Tracheal epithelial cell (primary cell): ENCODE results near the gene NKAPD1. TPM values are rescaled to one million over a fixed set of nuclear protein-coding genes. Genes with fewer than 3 reads are reported as not detected.

ENCODE experiments used
- total RNA-seq: library from RNA; depleted of rRNA; stranded (reverse); fragments of >200 nt; gene quantifications from 2 replicates; pipeline ENCODE4 v1.2.1, GENCODE V29; 2014

NKAPD1 gene, protein sequence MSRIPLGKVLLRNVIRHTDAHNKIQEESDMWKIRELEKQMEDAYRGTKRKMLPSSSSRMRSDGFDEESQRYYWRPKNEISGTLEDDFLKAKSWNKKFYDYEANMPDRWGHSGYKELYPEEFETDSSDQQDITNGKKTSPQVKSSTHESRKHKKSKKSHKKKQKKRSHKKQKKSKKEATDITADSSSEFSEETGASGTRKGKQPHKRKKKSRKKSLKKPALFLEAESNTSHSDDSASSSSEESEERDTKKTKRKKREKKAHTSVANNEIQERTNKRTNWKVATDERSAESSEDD
- 17.8 and 24.3 TPM in 2 replicates for total RNA-seq

DNA sequence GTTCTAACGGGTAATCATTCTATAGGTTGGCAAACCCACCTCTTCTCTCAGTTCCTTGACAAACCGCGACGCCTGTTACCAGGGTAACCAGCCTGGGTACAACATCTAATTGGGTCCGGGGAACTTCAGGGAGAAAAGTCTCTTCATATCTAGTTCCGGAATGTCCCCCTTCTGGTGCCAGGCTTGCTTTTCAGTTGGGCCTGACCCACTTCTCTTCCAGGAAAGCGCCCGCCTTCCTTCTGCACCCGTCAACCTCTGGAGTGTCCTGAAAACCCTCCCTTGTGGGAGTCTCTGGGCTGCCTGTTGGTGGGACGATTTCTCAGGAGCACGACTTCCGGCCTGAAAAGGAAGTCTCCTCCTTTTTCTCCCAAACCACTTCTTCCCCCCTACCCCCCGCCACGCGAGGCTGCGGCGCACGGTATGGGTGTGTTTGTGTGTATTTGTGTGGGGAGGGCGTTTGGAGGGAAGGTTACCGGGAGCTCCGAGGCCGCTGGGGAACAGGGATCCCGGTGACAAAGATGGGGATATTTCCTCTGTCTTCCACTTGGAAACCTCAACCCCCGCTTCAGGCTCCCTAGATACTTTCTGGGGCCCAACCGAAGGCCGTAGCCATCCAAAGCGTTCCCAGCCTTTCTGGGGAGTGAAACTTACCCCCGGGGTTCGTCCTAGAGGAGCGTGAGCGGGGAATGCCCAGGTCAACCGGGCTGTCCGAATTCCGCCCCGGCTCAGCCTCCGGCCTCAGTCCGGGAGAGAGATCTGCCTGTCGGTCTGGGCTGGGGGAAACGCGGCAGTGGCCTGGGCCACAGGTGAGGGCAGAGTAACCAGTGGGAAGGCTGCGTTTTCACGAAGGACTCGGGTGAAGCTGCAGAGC is at the start of gene NKAPD1, which contains the start of gene PIH1D2:
Gene NKAPD1, plus strand, starts transcription at position 359 of the 871 bp plus-strand sequence. CDS start 1,276 bp downstream, outside the sequence.
Gene PIH1D2, minus strand, starts transcription at position 77 of the 871 bp plus-strand sequence. CDS start 843 bp downstream, outside the sequence.

DNA sequence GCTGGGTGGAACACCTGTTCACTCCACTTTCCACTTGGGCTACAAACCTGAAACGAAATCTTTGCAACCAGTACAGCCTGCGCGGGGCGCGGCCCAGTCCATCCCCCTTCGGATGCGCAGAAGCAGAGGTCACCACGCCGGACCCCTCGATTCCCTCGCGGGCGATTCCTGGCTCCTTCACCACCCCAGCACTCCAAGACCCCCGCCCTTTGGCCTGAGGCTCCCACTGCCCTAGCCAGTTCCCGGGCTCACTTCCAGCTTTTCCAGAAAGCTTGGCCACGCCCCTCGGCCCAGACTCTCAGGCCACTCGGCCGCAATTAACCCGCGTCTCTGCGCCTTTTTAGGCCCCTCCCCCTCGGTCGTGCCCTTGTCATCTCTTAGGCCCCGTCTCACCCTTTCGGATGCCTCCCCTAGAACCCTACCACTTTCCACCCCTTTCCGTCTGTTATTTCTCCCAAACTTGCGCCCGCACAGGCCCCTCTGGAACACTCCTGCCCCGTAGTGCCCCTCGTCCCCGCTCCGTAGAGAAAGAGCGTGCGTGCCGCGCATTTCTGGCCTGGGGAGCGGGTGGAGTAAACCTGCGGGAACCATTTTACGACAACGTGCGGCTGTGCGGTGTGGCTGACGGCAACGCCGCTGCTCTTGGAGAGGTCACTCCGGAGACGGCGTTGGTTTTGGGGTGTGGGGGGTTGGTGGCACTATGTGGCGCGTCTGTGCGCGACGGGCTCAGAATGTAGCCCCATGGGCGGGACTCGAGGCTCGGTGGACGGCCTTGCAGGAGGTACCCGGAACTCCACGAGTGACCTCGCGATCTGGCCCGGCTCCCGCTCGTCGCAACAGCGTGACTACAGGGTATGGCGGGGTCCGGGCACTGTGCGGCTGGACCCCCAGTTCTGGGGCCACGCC is 49.1 kb upstream of the NKAPD1 start, which contains the start of gene DLAT:
Gene DLAT, plus strand, starts transcription at position 636 of the 906 bp plus-strand sequence. Its CDS starts 65 bp downstream, at position 701.

DNA sequence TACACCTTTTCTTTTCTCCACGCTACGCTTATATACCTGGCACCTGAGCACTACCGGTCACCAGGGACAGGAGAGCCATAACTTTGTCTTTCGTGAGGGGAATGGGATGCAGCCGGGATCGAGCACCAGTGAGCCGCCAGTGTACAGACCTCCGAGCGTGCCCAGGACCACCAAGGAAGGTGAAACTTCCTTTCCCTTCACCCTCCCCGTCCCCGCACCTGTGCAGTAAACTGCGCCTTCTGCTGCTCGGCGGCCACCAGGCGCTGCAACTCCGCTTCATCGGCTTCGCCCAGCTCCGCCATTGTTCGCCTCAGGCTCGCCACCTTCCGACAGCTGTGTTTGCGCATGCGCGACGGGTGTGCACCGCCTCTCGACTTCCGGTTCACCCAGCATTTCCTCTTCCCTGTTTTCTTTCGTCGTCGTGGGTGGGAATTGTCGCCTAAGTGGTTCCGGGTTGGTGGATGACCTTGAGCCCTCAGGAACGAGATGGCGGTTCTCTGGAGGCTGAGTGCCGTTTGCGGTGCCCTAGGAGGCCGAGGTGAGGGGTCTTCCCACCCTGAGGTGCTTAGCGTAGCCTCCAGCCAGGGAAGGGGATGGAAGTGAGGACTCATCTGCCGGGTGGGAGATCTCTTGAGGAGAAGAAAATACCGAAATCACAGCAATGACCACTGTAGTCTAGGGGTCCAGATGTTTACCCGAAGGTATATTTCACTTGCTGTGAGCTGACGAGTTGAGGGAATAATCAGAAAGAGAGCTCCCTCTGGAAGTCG is 12.5 kb downstream of the NKAPD1 start, which contains the start of the genes SDHD and TIMM8B:
Gene SDHD, plus strand, starts transcription at position 452 of the 770 bp plus-strand sequence. Its CDS starts 35 bp downstream, at position 487.
Gene TIMM8B, minus strand, starts transcription at position 335 of the 770 bp plus-strand sequence. Its CDS starts 33 bp downstream, at position 302.

Other genes with a start within 250 kb of the NKAPD1 start
- 31.8 and 36.9 TPM in 2 replicates for gene ALG9, start 202.7 kb upstream of the NKAPD1 start, total RNA-seq
- 2.2 and 2.3 TPM in 2 replicates for gene FDXACB1, start 195.1 kb upstream of the NKAPD1 start, total RNA-seq
- 16.2 and 18.3 TPM in 2 replicates for gene CFAP68, start 194.8 kb upstream of the NKAPD1 start, total RNA-seq
- 0.85 and 18.1 TPM in 2 replicates for gene CRYAB, start 162.5 kb upstream of the NKAPD1 start, total RNA-seq
- 0.24 TPM in 1 of 2 replicates, not detected in the other for gene HSPB2, start 161.6 kb upstream of the NKAPD1 start, total RNA-seq
- gene C11orf52, start 155.4 kb upstream of the NKAPD1 start, total RNA-seq = 1.1 and 1.7 TPM in 2 replicates
- gene DIXDC1, start 137.0 kb upstream of the NKAPD1 start, total RNA-seq = 10.9 and 20.5 TPM in 2 replicates
- 39.8 and 40.7 TPM in 2 replicates for gene DLAT, start 48.9 kb upstream of the NKAPD1 start, total RNA-seq
- gene PIH1D2, start 282 bp upstream of the NKAPD1 start, total RNA-seq = 0.72 and 1.1 TPM in 2 replicates
- gene TIMM8B, start 12.5 kb downstream of the NKAPD1 start, total RNA-seq = 38.8 and 49.9 TPM in 2 replicates
- 172 and 180 TPM in 2 replicates for gene SDHD, start 12.6 kb downstream of the NKAPD1 start, total RNA-seq
- gene IL18, start 89.8 kb downstream of the NKAPD1 start, total RNA-seq = 30.8 and 91.9 TPM in 2 replicates
- not detected in 2 replicates for gene TEX12, start 93.1 kb downstream of the NKAPD1 start, total RNA-seq
- gene BCO2, start 101.2 kb downstream of the NKAPD1 start, total RNA-seq = 0.24 and 0.85 TPM in 2 replicates
- gene PTS, start 152.1 kb downstream of the NKAPD1 start, total RNA-seq = 55.2 and 68.8 TPM in 2 replicates
- not detected in 2 replicates for gene PLET1, start 186.6 kb downstream of the NKAPD1 start, total RNA-seq